GM03348 (cell line): Measurements from ENCODE around the gene CHST6.
"Not testable (repeated sequence)": the region's sequence is repeated elsewhere in the genome, so short reads cannot be mapped to it uniquely, and the experiment has no call there.

Experiments
- DNase-seq: peaks from one replicate; pipeline ENCODE4 v3.0.0; 2012; ENCODE audit warnings: low spot score

CHST6 gene

GRCh38 chr16:75495076-75495674 lies at the start of gene CHST6:
Gene CHST6, minus strand, starts transcription at chr16:75495441. Its CDS starts 15,613 bp downstream, at chr16:75479828.
- DNase-seq, result peak; percentile 51

GRCh38 chr16:75542462-75542861 lies 47.2 kb upstream of the CHST6 start:
- not testable (repeated sequence) for DNase-seq

- no peak for DNase-seq
Observed at GRCh38 chr16:75541236-75541635, 46.0 kb upstream of the CHST6 start.

- DNase-seq, result not testable (repeated sequence)
Observed at GRCh38 chr16:75538882-75539565, 43.8 kb upstream of the CHST6 start.

- DNase-seq, result no peak
Observed at GRCh38 chr16:75537776-75538175, 42.5 kb upstream of the CHST6 start.

GRCh38 chr16:75535901-75536300 lies 40.7 kb upstream of the CHST6 start, which contains the start of gene CHST5:
Gene CHST5, minus strand, starts transcription at chr16:75536108. Its CDS starts 5,724 bp downstream, at chr16:75530384.
- DNase-seq, result no peak

GRCh38 chr16:75535211-75535843 lies 40.1 kb upstream of the CHST6 start:
- no peak for DNase-seq

- no peak for DNase-seq
Observed at GRCh38 chr16:75534560-75535205, 39.4 kb upstream of the CHST6 start.

- no peak for DNase-seq
Observed at GRCh38 chr16:75532791-75533190, 37.5 kb upstream of the CHST6 start.

GRCh38 chr16:75532142-75532765 lies 37.0 kb upstream of the CHST6 start:
- DNase-seq, result no peak

- no peak for DNase-seq
Observed at GRCh38 chr16:75529959-75530358, 34.7 kb upstream of the CHST6 start.

- DNase-seq, result no peak
Observed at GRCh38 chr16:75529056-75529905, 34.0 kb upstream of the CHST6 start.

GRCh38 chr16:75527825-75528299 lies 32.6 kb upstream of the CHST6 start:
- DNase-seq, result no peak

- no peak for DNase-seq
Observed at GRCh38 chr16:75526032-75526790, 31.0 kb upstream of the CHST6 start.

- DNase-seq, result no peak
Observed at GRCh38 chr16:75519175-75519574, 23.9 kb upstream of the CHST6 start.

- peak; percentile 49 for DNase-seq
Observed at GRCh38 chr16:75516189-75516966, 21.1 kb upstream of the CHST6 start.

GRCh38 chr16:75514296-75514695 lies 19.1 kb upstream of the CHST6 start:
- DNase-seq, result no peak

GRCh38 chr16:75506574-75506973 lies 11.3 kb upstream of the CHST6 start:
- peak; percentile 87 for DNase-seq

- DNase-seq, result no peak
Observed at GRCh38 chr16:75506107-75506506, 10.9 kb upstream of the CHST6 start.

GRCh38 chr16:75503801-75504200 lies 8.6 kb upstream of the CHST6 start:
- no peak for DNase-seq
